IPS-20b (cell line): Measurements from ENCODE around the gene EFHC1.

ENCODE experiments used
- H3K27ac ChIP-seq: one replicate; pipeline ENCODE4 v1.5.1; 2013; ENCODE audit warnings: low read length
- H3K27me3 ChIP-seq: 2 replicates; pipeline ENCODE4 v1.6.1; 2013; ENCODE audit warnings: mild to moderate bottlenecking, low read length, inconsistent platforms; ENCODE audit not compliant: insufficient read depth
- H3K36me3 ChIP-seq: 2 replicates; pipeline ENCODE4 v1.6.1; 2013; ENCODE audit warnings: low read depth, mild to moderate bottlenecking, inconsistent platforms, low read length, moderate library complexity; ENCODE audit not compliant: insufficient read depth
- H3K4me1 ChIP-seq: 2 replicates; pipeline ENCODE4 v1.6.1; 2013; ENCODE audit warnings: mild to moderate bottlenecking, control low read depth, inconsistent platforms, low read length, moderate library complexity; ENCODE audit not compliant: insufficient read depth
- H3K4me3 ChIP-seq: 2 replicates; pipeline ENCODE4 v1.5.1; 2013; ENCODE audit warnings: mild to moderate bottlenecking, low read length, inconsistent platforms
- H3K9ac ChIP-seq: 2 replicates; pipeline ENCODE4 v1.6.1; 2013; ENCODE audit warnings: low read depth, mild to moderate bottlenecking, inconsistent platforms, low read length, moderate library complexity
- H3K9me3 ChIP-seq: 2 replicates; pipeline ENCODE4 v1.6.1; 2013; ENCODE audit warnings: mild to moderate bottlenecking, low read depth, low read length, inconsistent platforms; ENCODE audit not compliant: insufficient read depth

Gene EFHC1

GRCh38 chr6:52400313-52401041, 19.7 kb upstream of the EFHC1 start:
- Histone ChIP-seq H3K27me3 (no peaks in the 10 kb centered on the region), H3K9me3 (no peaks in the 10 kb centered on the region), H3K4me1 (no peaks in the 10 kb centered on the region; the same call in 1 of the 2 replicates), H3K27ac (no peak overlapping the region), H3K36me3 (no peaks in the 10 kb centered on the region), H3K4me3 (no peak overlapping the region), H3K9ac (no peak overlapping the region)

- Histone ChIP-seq H3K27me3 (no peaks in the 10 kb centered on the region), H3K36me3 (no peaks in the 10 kb centered on the region), H3K4me1 (no peaks in the 10 kb centered on the region; the same call in 1 of the 2 replicates), H3K9me3 (no peaks in the 10 kb centered on the region), H3K27ac (no peak overlapping the region), H3K4me3 (no peak overlapping the region), H3K9ac (no peak overlapping the region)
Observed at GRCh38 chr6:52403086-52403485, 17.1 kb upstream of the EFHC1 start.

GRCh38 chr6:52403627-52404026, 16.5 kb upstream of the EFHC1 start:
- H3K36me3 ChIP-seq: no peaks in the 10 kb centered on the region
- H3K4me1 ChIP-seq: no peaks in the 10 kb centered on the region; the same call in 1 of the 2 replicates
- no peak overlapping the region for H3K4me3 ChIP-seq
- no peaks in the 10 kb centered on the region for H3K9me3 ChIP-seq
- no peak overlapping the region for H3K27ac ChIP-seq
- no peaks in the 10 kb centered on the region for H3K27me3 ChIP-seq
- no peak overlapping the region for H3K9ac ChIP-seq

- Histone ChIP-seq H3K9ac (no peak overlapping the region), H3K4me1 (no peaks in the 10 kb centered on the region; the same call in 1 of the 2 replicates)
Observed at GRCh38 chr6:52405243-52405642, 14.9 kb upstream of the EFHC1 start.

GRCh38 chr6:52407467-52407866, 12.7 kb upstream of the EFHC1 start:
- Histone ChIP-seq H3K9me3 (no peaks in the 10 kb centered on the region), H3K27me3 (no peaks in the 10 kb centered on the region), H3K9ac (no peak overlapping the region), H3K4me1 (no peaks in the 10 kb centered on the region), H3K27ac (no peak overlapping the region), H3K4me3 (no peak overlapping the region), H3K36me3 (no peaks in the 10 kb centered on the region)

More at GRCh38 chr6:52405243-52405642, 14.9 kb upstream of the EFHC1 start:
- no peaks in the 10 kb centered on the region for H3K36me3 ChIP-seq
- H3K27me3 ChIP-seq: no peaks in the 10 kb centered on the region
- H3K27ac ChIP-seq: no peak overlapping the region
- no peaks in the 10 kb centered on the region for H3K9me3 ChIP-seq
- H3K4me3 ChIP-seq: no peak overlapping the region

GRCh38 chr6:52409499-52409898, 10.6 kb upstream of the EFHC1 start:
- Histone ChIP-seq H3K4me1 (no peaks in the 10 kb centered on the region), H3K27ac (no peak overlapping the region), H3K4me3 (no peak overlapping the region), H3K9ac (no peak overlapping the region), H3K9me3 (no peaks in the 10 kb centered on the region), H3K27me3 (no peaks in the 10 kb centered on the region), H3K36me3 (no peaks in the 10 kb centered on the region)

GRCh38 chr6:52410979-52411378, 9.2 kb upstream of the EFHC1 start:
- no peak overlapping the region for H3K9ac ChIP-seq
- H3K27ac ChIP-seq: no peak overlapping the region
- no peaks in the 10 kb centered on the region for H3K4me1 ChIP-seq
- no peak overlapping the region for H3K4me3 ChIP-seq
- no peaks in the 10 kb centered on the region for H3K9me3 ChIP-seq
- H3K36me3 ChIP-seq: no peaks in the 10 kb centered on the region
- no peaks in the 10 kb centered on the region for H3K27me3 ChIP-seq

GRCh38 chr6:52411911-52412310, 8.2 kb upstream of the EFHC1 start:
- H3K9me3 ChIP-seq: no peaks in the 10 kb centered on the region
- no peak overlapping the region for H3K4me3 ChIP-seq
- H3K27ac ChIP-seq: no peak overlapping the region
- no peaks in the 10 kb centered on the region for H3K4me1 ChIP-seq
- H3K27me3 ChIP-seq: no peaks in the 10 kb centered on the region
- H3K9ac ChIP-seq: no peak overlapping the region
- no peaks in the 10 kb centered on the region for H3K36me3 ChIP-seq

- H3K4me3 ChIP-seq: no peak overlapping the region
- H3K4me1 ChIP-seq: 0 out of 2 replicates have a peak, but pooled peaks cover 4% of the 10 kb centered on the region
- H3K9ac ChIP-seq: no peak overlapping the region
Observed at GRCh38 chr6:52415333-52415732, 4.8 kb upstream of the EFHC1 start.

GRCh38 chr6:52415917-52416628, 4.1 kb upstream of the EFHC1 start:
- Histone ChIP-seq H3K27ac (no peak overlapping the region), H3K4me1 (0 out of 2 replicates have a peak, but pooled peaks cover 4% of the 10 kb centered on the region), H3K27me3 (no peaks in the 10 kb centered on the region), H3K9me3 (no peaks in the 10 kb centered on the region), H3K36me3 (no peaks in the 10 kb centered on the region), H3K9ac (no peak overlapping the region), H3K4me3 (no peak overlapping the region)

More at GRCh38 chr6:52415333-52415732, 4.8 kb upstream of the EFHC1 start:
- Histone ChIP-seq H3K27ac (no peak overlapping the region), H3K9me3 (no peaks in the 10 kb centered on the region), H3K36me3 (no peaks in the 10 kb centered on the region), H3K27me3 (no peaks in the 10 kb centered on the region)

GRCh38 chr6:52416629-52417151, 3.5 kb upstream of the EFHC1 start:
- peaks cover 4% of the 10 kb centered on the region; the same call in 1 of the 2 replicates for H3K4me1 ChIP-seq
- H3K27ac ChIP-seq: no peak overlapping the region
- no peak overlapping the region for H3K9ac ChIP-seq

More at GRCh38 chr6:52416629-52417151, 3.5 kb upstream of the EFHC1 start:
- no peaks in the 10 kb centered on the region for H3K27me3 ChIP-seq
- no peaks in the 10 kb centered on the region for H3K36me3 ChIP-seq
- no peaks in the 10 kb centered on the region for H3K9me3 ChIP-seq
- H3K4me3 ChIP-seq: no peak overlapping the region
